Body of pancreas (tissue), 4 donors: ENCODE data around the gene DHDH. TPM values are rescaled to one million over a fixed set of nuclear protein-coding genes. Genes with fewer than 3 reads are reported as not detected.

Source experiments
- ATAC-seq: fragments of 150-250 bp; one replicate; pipeline ENCODE4 v1.9.1; 2016
- DNase-seq, 4 donors: peaks; one replicate each; pipeline ENCODE4 v3.0.0-alpha.2; 2019
- H3K27ac ChIP-seq, 4 donors: fragments of 200-600 bp; sonication (generic); 1 replicate in 3 of 4; 2 replicates in 1 of 4; pipeline versions ENCODE4 v1.5.1 to v1.6.1; 2016 to 2019; ENCODE audit warnings: mild to moderate bottlenecking in 1 of 4, mixed read lengths in 1 of 4, moderate library complexity in 1 of 4
- H3K27me3 ChIP-seq, 2 donors: fragments of 200-600 bp; sonication (generic); one replicate each; pipeline ENCODE4 v1.6.0; 2016; ENCODE audit warnings: mild to moderate bottlenecking in 1 of 2
- H3K36me3 ChIP-seq, 2 donors: fragments of 200-600 bp; sonication (generic); replicated peaks in 1 of 2; 2 replicates each; pipeline ENCODE4 v1.5.1; 2016; ENCODE audit warnings: low read depth in 2 of 2; ENCODE audit not compliant: insufficient read depth in 1 of 2
- H3K4me1 ChIP-seq: fragments of 200-600 bp; sonication (generic); one replicate; pipeline ENCODE4 v1.6.0; 2016
- H3K4me3 ChIP-seq, 2 donors: fragments of 200-600 bp; sonication (generic); 1 replicate in 1 of 2; 2 replicates in 1 of 2; pipeline ENCODE4 v1.5.1; 2016 to 2019
- H3K9me3 ChIP-seq, 3 donors: fragments of 200-600 bp; sonication (generic); 1 replicate in 2 of 3; 2 replicates in 1 of 3; pipeline ENCODE4 v1.5.1; 2016
- POLR2A ChIP-seq, 3 donors: fragments of 450-650 bp; IDR thresholded peaks; one replicate each; pipeline ENCODE4 v1.6.1; 2016; ENCODE audit warnings: antibody characterized with exemption in 3 of 3, mild to moderate bottlenecking in 2 of 3
- WGBS, 2 donors: methylation state at CpG; one replicate each; pipeline ENCODE4 v1.1.5; 2017; 5-methylcytosine and 5-hydroxymethylcytosine counted together
- intact Hi-C: fragments of 100-400 bp; cut with DNase I; formaldehyde crosslinking; loops from one replicate; pipeline ENCODE4 v1.15.1; 2023
- total RNA-seq, 2 donors: library from RNA; depleted of rRNA; stranded (reverse); fragments of >200 nt; gene quantifications; one replicate each; pipeline ENCODE4 v1.1.0, GENCODE V29; 2016
- TF ChIP-seq, protein P1 (sequence below), 7 experiments: fragments of 450-650 bp in 4 of 7; fragments of 200-600 bp in 3 of 7; sonication (generic) in 3 of 7; IDR thresholded peaks; one replicate each; pipeline ENCODE4 v1.5.1; 2016 to 2019; ENCODE audit warnings: antibody characterized with exemption in 7 of 7

Gene DHDH
- total RNA-seq, 2 donors from 2014 or later, result not detected

DNA sequence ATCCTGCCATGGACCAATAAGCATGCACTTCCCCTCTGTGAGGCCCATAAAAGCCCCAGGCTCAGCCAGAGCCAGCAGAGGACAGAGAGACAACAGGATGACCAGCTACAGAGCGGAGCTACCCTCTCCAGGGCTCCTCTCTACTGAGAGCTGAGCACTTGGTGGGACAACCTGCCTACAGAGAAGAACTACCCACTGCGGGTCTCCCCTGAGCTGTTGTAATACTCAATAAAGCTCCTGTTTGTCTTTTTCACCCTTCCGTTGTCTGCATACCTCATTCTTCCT, 13.7 kb downstream of the DHDH start:
- ATAC-seq, result no peak
- intact Hi-C loops, result no loop called here
- Histone ChIP-seq H3K27ac (no peak overlapping the region), H3K9me3 (no peaks in the 10 kb centered on the region), H3K4me1 (no peaks in the 10 kb centered on the region), H3K4me3 (no peak overlapping the region), H3K27me3 (no peaks in the 10 kb centered on the region), H3K36me3 (no peaks in the 10 kb centered on the region)
- WGBS, 2 donors, result 94 to 100% methylated on average over 3 of the region's 3 CpGs
- no peak for TF ChIP-seq POLR2A (IDR thresholded peaks at IDR 0.05)
- TF ChIP-seq, protein P1, sequence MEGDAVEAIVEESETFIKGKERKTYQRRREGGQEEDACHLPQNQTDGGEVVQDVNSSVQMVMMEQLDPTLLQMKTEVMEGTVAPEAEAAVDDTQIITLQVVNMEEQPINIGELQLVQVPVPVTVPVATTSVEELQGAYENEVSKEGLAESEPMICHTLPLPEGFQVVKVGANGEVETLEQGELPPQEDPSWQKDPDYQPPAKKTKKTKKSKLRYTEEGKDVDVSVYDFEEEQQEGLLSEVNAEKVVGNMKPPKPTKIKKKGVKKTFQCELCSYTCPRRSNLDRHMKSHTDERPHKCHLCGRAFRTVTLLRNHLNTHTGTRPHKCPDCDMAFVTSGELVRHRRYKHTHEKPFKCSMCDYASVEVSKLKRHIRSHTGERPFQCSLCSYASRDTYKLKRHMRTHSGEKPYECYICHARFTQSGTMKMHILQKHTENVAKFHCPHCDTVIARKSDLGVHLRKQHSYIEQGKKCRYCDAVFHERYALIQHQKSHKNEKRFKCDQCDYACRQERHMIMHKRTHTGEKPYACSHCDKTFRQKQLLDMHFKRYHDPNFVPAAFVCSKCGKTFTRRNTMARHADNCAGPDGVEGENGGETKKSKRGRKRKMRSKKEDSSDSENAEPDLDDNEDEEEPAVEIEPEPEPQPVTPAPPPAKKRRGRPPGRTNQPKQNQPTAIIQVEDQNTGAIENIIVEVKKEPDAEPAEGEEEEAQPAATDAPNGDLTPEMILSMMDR (IDR thresholded peaks at IDR 0.05), result no peak
- DNase-seq, result no peak

DNA sequence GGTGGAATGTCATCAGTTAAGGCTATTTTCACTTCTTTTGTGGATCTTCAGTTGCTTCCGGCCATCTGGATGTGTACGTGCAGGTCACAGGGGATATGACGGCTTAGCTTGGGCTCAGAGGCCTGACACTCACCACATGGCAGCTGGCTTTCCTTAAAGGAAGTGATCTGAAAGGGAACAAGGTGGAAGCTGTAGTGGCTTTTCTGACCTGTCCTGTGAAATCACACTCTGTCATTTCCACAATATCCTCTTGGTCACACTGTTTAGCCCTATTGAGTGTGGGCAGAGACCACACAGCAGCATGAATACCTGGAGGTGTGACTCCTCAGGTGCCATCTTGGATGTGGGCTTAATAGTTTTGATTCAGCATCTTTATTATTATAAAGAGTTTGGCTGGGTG, 16.7 kb downstream of the DHDH start:
- intact Hi-C loops, result no loop called here
- 77 to 82% methylated on average over 3 of the region's 3 CpGs for WGBS, 2 donors

GRCh38 chr19:48950830-48951519, 17.5 kb downstream of the DHDH start:
- WGBS, 2 donors, result 48% methylated on average over 9 of the region's 9 CpGs
- no peak for DNase-seq
- Histone ChIP-seq H3K9me3 (no peaks in the 10 kb centered on the region), H3K36me3 (no peaks in the 10 kb centered on the region), H3K27me3 (no peaks in the 10 kb centered on the region), H3K27ac (no peak overlapping the region), H3K4me1 (peaks cover 15% of the 10 kb centered on the region), H3K4me3 (no peak overlapping the region)
- intact Hi-C loops, result no loop called here
- TF ChIP-seq POLR2A (IDR thresholded peaks at IDR 0.05), result no peak
- TF ChIP-seq, protein P1 (IDR thresholded peaks at IDR 0.05), result no peak
- ATAC-seq, result no peak

More for the DNA sequence above, 16.7 kb downstream of the DHDH start:
- no peaks in the 10 kb centered on the region for H3K9me3 ChIP-seq
- ATAC-seq, result no peak
- H3K4me1 ChIP-seq, result peaks cover 6% of the 10 kb centered on the region
- no peak for DNase-seq
- no peak overlapping the region for H3K4me3 ChIP-seq
- TF ChIP-seq, protein P1 (IDR thresholded peaks at IDR 0.05), result no peak
- no peak for TF ChIP-seq POLR2A (IDR thresholded peaks at IDR 0.05)
- no peak overlapping the region for H3K27ac ChIP-seq
- no peaks in the 10 kb centered on the region for H3K27me3 ChIP-seq
- H3K36me3 ChIP-seq, result no peaks in the 10 kb centered on the region

DNA sequence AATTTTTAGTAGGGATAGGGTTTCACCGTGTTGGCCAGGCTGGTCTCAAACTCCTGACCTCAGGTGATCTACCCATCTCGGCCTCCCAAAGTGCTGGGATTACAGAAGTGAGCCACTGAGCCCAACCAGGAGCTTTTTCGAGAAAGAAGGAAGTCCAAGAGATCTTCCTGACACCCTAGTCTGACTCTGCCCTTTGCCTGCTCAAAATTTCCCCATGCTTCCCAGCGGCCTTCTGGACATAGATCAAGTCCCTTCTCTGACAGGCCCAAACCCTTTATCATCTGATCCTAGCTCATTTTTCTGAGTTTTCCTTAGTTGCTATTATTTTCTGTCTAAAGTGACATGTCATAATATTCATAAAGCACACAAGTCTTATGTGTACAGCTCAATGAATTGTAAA, 19.6 kb downstream of the DHDH start:
- WGBS, 2 donors, result 77 to 79% methylated on average over 3 to 4 of the region's 4 CpGs
- no peak for TF ChIP-seq POLR2A (IDR thresholded peaks at IDR 0.05)
- TF ChIP-seq, protein P1 (IDR thresholded peaks at IDR 0.05), result no peak
- Histone ChIP-seq H3K27ac (no peak overlapping the region), H3K36me3 (no peaks in the 10 kb centered on the region), H3K9me3 (no peaks in the 10 kb centered on the region), H3K27me3 (no peaks in the 10 kb centered on the region), H3K4me3 (no peak overlapping the region), H3K4me1 (peaks cover 18% of the 10 kb centered on the region)
- intact Hi-C loops, result no loop called here
- DNase-seq, result no peak
- no peak for ATAC-seq

DNA sequence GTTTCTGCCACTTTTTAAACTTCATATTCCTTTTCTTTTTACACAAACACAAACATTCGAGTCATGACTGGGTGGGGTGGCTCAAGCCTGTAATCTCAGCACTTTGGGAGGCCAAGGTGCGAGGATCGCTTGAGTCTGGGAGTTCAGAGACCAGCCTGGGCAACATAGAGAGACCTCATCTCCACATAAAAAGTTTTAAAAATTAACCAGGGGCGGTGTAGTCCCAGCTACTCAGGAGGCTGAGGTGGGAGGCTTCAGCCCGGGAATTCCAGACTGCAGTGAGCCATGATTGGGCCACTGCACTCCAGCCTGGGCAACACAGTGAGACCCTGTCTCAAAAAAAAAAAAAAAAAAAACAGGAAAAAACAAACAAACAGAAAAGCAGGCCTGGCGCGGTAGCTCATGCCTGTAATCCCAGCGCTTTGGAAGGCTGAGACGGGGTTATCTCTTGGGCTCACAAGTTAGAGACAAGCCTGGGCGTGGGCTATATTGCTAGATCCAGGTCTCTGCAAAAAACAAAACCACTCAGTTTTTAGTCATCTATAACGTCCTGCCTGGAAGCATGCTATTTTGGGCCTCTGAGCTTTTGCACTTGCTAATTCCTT, 20.6 kb downstream of the DHDH start:
- intact Hi-C loops, result no loop called here
- Histone ChIP-seq H3K9me3 (no peaks in the 10 kb centered on the region), H3K36me3 (no peaks in the 10 kb centered on the region), H3K27ac (peak overlapping the region in 3 of 4 donors; percentile 16 to 74 (median 68)), H3K4me1 (peaks cover 18% of the 10 kb centered on the region), H3K4me3 (no peak overlapping the region), H3K27me3 (no peaks in the 10 kb centered on the region)
- DNase-seq, result peak in 2 of 4 donors; percentile 13 to 21
- no peak for ATAC-seq
- TF ChIP-seq, protein P1 (IDR thresholded peaks at IDR 0.05), result no peak
- no peak for TF ChIP-seq POLR2A (IDR thresholded peaks at IDR 0.05)
- 49 to 54% methylated on average over 11 of the region's 11 CpGs for WGBS, 2 donors
